Thyroid gland (tissue), 4 donors: ENCODE measurements around the gene SLC4A1AP.

Source experiments
- POLR2A ChIP-seq, 2 donors: fragments of 450-650 bp; IDR thresholded peaks; one replicate each; pipeline ENCODE4 v1.6.1; 2017; ENCODE audit warnings: antibody characterized with exemption in 2 of 2, mild to moderate bottlenecking in 2 of 2, moderate library complexity in 1 of 2
- TF ChIP-seq, protein P1 (sequence below), 6 experiments: fragments of 200-600 bp in 3 of 6; fragments of 450-650 bp in 3 of 6; sonication (generic) in 3 of 6; IDR thresholded peaks; one replicate each; pipeline ENCODE4 v1.5.1; 2016 to 2019; ENCODE audit warnings: antibody characterized with exemption in 6 of 6, mild to moderate bottlenecking in 2 of 6, inconsistent platforms in 1 of 6, moderate library complexity in 1 of 6

DNA sequence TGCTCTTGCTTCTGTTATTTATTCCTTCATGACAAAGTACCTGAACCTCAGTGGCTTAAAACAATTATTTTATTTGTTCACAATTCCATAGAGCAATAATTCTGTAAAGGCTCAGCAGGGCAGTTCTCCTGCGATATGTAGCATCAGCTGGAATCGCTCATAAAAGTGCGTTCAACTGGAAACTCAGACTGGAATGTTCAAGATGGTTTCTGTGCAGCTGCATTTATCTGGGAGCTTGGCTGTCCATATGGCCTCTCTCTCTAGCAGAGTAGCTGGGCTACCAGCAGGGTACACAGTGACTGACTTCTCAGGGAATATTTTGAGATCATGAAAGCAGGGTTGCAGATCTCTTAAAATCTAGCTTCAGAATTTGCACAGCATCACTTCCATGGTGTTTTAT is 48.4 kb upstream of the SLC4A1AP start:
- TF ChIP-seq, protein P1, sequence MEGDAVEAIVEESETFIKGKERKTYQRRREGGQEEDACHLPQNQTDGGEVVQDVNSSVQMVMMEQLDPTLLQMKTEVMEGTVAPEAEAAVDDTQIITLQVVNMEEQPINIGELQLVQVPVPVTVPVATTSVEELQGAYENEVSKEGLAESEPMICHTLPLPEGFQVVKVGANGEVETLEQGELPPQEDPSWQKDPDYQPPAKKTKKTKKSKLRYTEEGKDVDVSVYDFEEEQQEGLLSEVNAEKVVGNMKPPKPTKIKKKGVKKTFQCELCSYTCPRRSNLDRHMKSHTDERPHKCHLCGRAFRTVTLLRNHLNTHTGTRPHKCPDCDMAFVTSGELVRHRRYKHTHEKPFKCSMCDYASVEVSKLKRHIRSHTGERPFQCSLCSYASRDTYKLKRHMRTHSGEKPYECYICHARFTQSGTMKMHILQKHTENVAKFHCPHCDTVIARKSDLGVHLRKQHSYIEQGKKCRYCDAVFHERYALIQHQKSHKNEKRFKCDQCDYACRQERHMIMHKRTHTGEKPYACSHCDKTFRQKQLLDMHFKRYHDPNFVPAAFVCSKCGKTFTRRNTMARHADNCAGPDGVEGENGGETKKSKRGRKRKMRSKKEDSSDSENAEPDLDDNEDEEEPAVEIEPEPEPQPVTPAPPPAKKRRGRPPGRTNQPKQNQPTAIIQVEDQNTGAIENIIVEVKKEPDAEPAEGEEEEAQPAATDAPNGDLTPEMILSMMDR (IDR thresholded peaks at IDR 0.05): no peak
- no peak for TF ChIP-seq POLR2A (IDR thresholded peaks at IDR 0.05)
